ENCODE data around the gene TESK2.
"Not testable (repeated sequence)": the region's sequence is repeated elsewhere in the genome, so short reads cannot be mapped to it uniquely, and the experiment has no call there.

TESK2 gene

GRCh38 chr1:45526135-45526644, 35.2 kb upstream of the TESK2 start:
- no peak overlapping the region for H3K4me2 ChIP-seq (ENCODE audit: low read length)
- H3K4ac ChIP-seq (ENCODE audit: low read depth, low read length) = no peak overlapping the region
- WGBS (ENCODE audit: extremely low coverage, insufficient coverage, low lambda C conversion rate) = no CpG with 5 or more reads among the region's 1 CpG
- H3K79me1 ChIP-seq (ENCODE audit: low read length) = no peaks in the 10 kb centered on the region
- no peak overlapping the region for H4K8ac ChIP-seq (ENCODE audit: low read depth, low read length)
- no peak overlapping the region for H4K5ac ChIP-seq (ENCODE audit: low read length)
- no peak overlapping the region for H2BK15ac ChIP-seq (replicated peaks; ENCODE audit: low read depth)
- H3K4me3 ChIP-seq (ENCODE audit: low read length) = no peak overlapping the region
- no peak for DNase-seq
- no peaks in the 10 kb centered on the region for H3K4me1 ChIP-seq (ENCODE audit: control insufficient read depth, low read depth, low read length)
- H3K18ac ChIP-seq (ENCODE audit: low read length) = no peak overlapping the region
- H3K36me3 ChIP-seq (ENCODE audit: control insufficient read depth, insufficient read depth, low read length) = no peaks in the 10 kb centered on the region
- no peak overlapping the region for H2AK5ac ChIP-seq (ENCODE audit: low read length)
- no peak overlapping the region for H3K56ac ChIP-seq (ENCODE audit: low read length)
- H3K27me3 ChIP-seq (ENCODE audit: insufficient read depth, low read length, poor library complexity) = no peaks in the 10 kb centered on the region
- no peak overlapping the region for H2BK120ac ChIP-seq (ENCODE audit: low read depth, low read length)
- no peak overlapping the region for H2BK5ac ChIP-seq (ENCODE audit: low read length)
- H3K9ac ChIP-seq (ENCODE audit: low read length) = no peak overlapping the region
- H3K23ac ChIP-seq (ENCODE audit: low read length) = no peak overlapping the region
- peaks cover 5% of the 10 kb centered on the region for H3K79me2 ChIP-seq (ENCODE audit: control insufficient read depth, insufficient read depth, low read length)
- H3K27ac ChIP-seq (ENCODE audit: low read depth, low read length) = no peak overlapping the region

GRCh38 chr1:45523975-45524374, 33.0 kb upstream of the TESK2 start:
- H3K36me3 ChIP-seq (ENCODE audit: control insufficient read depth, insufficient read depth, low read length); H3K4ac ChIP-seq (ENCODE audit: low read depth, low read length); H2BK15ac ChIP-seq (replicated peaks; ENCODE audit: low read depth); H3K9ac ChIP-seq (ENCODE audit: low read length); H2AK5ac ChIP-seq (ENCODE audit: low read length); H3K4me3 ChIP-seq (ENCODE audit: low read length); H3K18ac ChIP-seq (ENCODE audit: low read length); H4K8ac ChIP-seq (ENCODE audit: low read depth, low read length); H3K27me3 ChIP-seq (ENCODE audit: insufficient read depth, low read length, poor library complexity); DNase-seq; H3K79me1 ChIP-seq (ENCODE audit: low read length); H3K4me1 ChIP-seq (ENCODE audit: control insufficient read depth, low read depth, low read length); H3K56ac ChIP-seq (ENCODE audit: low read length); H4K5ac ChIP-seq (ENCODE audit: low read length); H3K4me2 ChIP-seq (ENCODE audit: low read length); H3K23ac ChIP-seq (ENCODE audit: low read length); H3K27ac ChIP-seq (ENCODE audit: low read depth, low read length); H2BK5ac ChIP-seq (ENCODE audit: low read length): not testable (repeated sequence)
- H3K79me2 ChIP-seq (ENCODE audit: control insufficient read depth, insufficient read depth, low read length) = peaks cover 26% of the 10 kb centered on the region
- no CpG with 5 or more reads among the region's 10 CpGs for WGBS (ENCODE audit: extremely low coverage, insufficient coverage, low lambda C conversion rate)
- peak overlapping the region; percentile 18 for H2BK120ac ChIP-seq (ENCODE audit: low read depth, low read length)

- not testable (repeated sequence) for H4K5ac ChIP-seq (ENCODE audit: low read length); H3K27me3 ChIP-seq (ENCODE audit: insufficient read depth, low read length, poor library complexity); H3K79me1 ChIP-seq (ENCODE audit: low read length); H3K23ac ChIP-seq (ENCODE audit: low read length); H3K9ac ChIP-seq (ENCODE audit: low read length); H3K4ac ChIP-seq (ENCODE audit: low read depth, low read length); H2BK15ac ChIP-seq (replicated peaks; ENCODE audit: low read depth); H2BK5ac ChIP-seq (ENCODE audit: low read length); H3K4me2 ChIP-seq (ENCODE audit: low read length); H4K8ac ChIP-seq (ENCODE audit: low read depth, low read length); DNase-seq; H3K4me3 ChIP-seq (ENCODE audit: low read length); H2AK5ac ChIP-seq (ENCODE audit: low read length); H3K36me3 ChIP-seq (ENCODE audit: control insufficient read depth, insufficient read depth, low read length); H3K56ac ChIP-seq (ENCODE audit: low read length); H3K4me1 ChIP-seq (ENCODE audit: control insufficient read depth, low read depth, low read length); H3K27ac ChIP-seq (ENCODE audit: low read depth, low read length); H3K18ac ChIP-seq (ENCODE audit: low read length)
- Histone ChIP-seq H2BK120ac (ENCODE audit: low read depth, low read length) (peak overlapping the region; percentile 50), H3K79me2 (ENCODE audit: control insufficient read depth, insufficient read depth, low read length) (peaks cover 31% of the 10 kb centered on the region)
- 100% methylated on average over 1 of the region's 2 CpGs for WGBS (ENCODE audit: extremely low coverage, insufficient coverage, low lambda C conversion rate)
These were observed 32.6 kb upstream of the TESK2 start for GRCh38 chr1:45523516-45523915.

- peak overlapping the region; percentile 61 for H2BK120ac ChIP-seq (ENCODE audit: low read depth, low read length)
- H4K8ac ChIP-seq (ENCODE audit: low read depth, low read length) = peak overlapping the region; percentile 79
- peak overlapping the region; percentile 84 for H4K5ac ChIP-seq (ENCODE audit: low read length)
- peak; percentile 46 for DNase-seq
- H3K4me1 ChIP-seq (ENCODE audit: control insufficient read depth, low read depth, low read length) = no peaks in the 10 kb centered on the region
- peak overlapping the region; percentile 99 for H3K27ac ChIP-seq (ENCODE audit: low read depth, low read length)
- H2AK5ac ChIP-seq (ENCODE audit: low read length) = peak overlapping the region; percentile 72
- peak overlapping the region; percentile 88 for H3K9ac ChIP-seq (ENCODE audit: low read length)
- H3K4me3 ChIP-seq (ENCODE audit: low read length) = peak overlapping the region; percentile 44
- H3K79me2 ChIP-seq (ENCODE audit: control insufficient read depth, insufficient read depth, low read length) = peaks cover 37% of the 10 kb centered on the region
- WGBS (ENCODE audit: extremely low coverage, insufficient coverage, low lambda C conversion rate) = no CpG with 5 or more reads among the region's 21 CpGs
- H3K4me2 ChIP-seq (ENCODE audit: low read length) = peak overlapping the region; percentile 84
- no peaks in the 10 kb centered on the region for H3K27me3 ChIP-seq (ENCODE audit: insufficient read depth, low read length, poor library complexity)
- peak overlapping the region; percentile 99 for H3K56ac ChIP-seq (ENCODE audit: low read length)
- H3K18ac ChIP-seq (ENCODE audit: low read length) = peak overlapping the region; percentile 96
- peaks cover 3% of the 10 kb centered on the region for H3K79me1 ChIP-seq (ENCODE audit: low read length)
- H2BK5ac ChIP-seq (ENCODE audit: low read length) = peak overlapping the region; percentile 96
- no peaks in the 10 kb centered on the region for H3K36me3 ChIP-seq (ENCODE audit: control insufficient read depth, insufficient read depth, low read length)
- peak overlapping the region; percentile 89 for H3K4ac ChIP-seq (ENCODE audit: low read depth, low read length)
- H2BK15ac ChIP-seq (replicated peaks; ENCODE audit: low read depth) = peak overlapping the region; percentile 46
- peak overlapping the region; percentile 7 for H3K23ac ChIP-seq (ENCODE audit: low read length)
These were observed 31.6 kb upstream of the TESK2 start for GRCh38 chr1:45522324-45523104.

- peak within 1 kb of the TSS; percentile 96 for H3K18ac ChIP-seq (ENCODE audit: low read length)
- H3K56ac ChIP-seq (ENCODE audit: low read length) = peak within 1 kb of the TSS; percentile 99
- peak within 1 kb of the TSS; percentile 98 for H3K9ac ChIP-seq (ENCODE audit: low read length)
- H3K27me3 ChIP-seq (ENCODE audit: insufficient read depth, low read length, poor library complexity) = no peaks in the 10 kb centered on the region
- H2BK5ac ChIP-seq (ENCODE audit: low read length) = peak within 1 kb of the TSS; percentile 96
- H3K4me2 ChIP-seq (ENCODE audit: low read length) = peak within 1 kb of the TSS; percentile 84
- no peaks in the 10 kb centered on the region for H3K4me1 ChIP-seq (ENCODE audit: control insufficient read depth, low read depth, low read length)
- peak within 1 kb of the TSS; percentile 84 for H4K5ac ChIP-seq (ENCODE audit: low read length)
- H2BK120ac ChIP-seq (ENCODE audit: low read depth, low read length) = peak within 1 kb of the TSS; percentile 61
- peak within 1 kb of the TSS; percentile 48 for H3K23ac ChIP-seq (ENCODE audit: low read length)
- DNase-seq = peak; percentile 98
- peak within 1 kb of the TSS; percentile 67 for H3K4me3 ChIP-seq (ENCODE audit: low read length)
- peak within 1 kb of the TSS; percentile 99 for H3K27ac ChIP-seq (ENCODE audit: low read depth, low read length)
- H3K79me1 ChIP-seq (ENCODE audit: low read length) = peaks cover 6% of the 10 kb centered on the region
- peak within 1 kb of the TSS; percentile 72 for H2AK5ac ChIP-seq (ENCODE audit: low read length)
- peaks cover 44% of the 10 kb centered on the region for H3K79me2 ChIP-seq (ENCODE audit: control insufficient read depth, insufficient read depth, low read length)
- H3K36me3 ChIP-seq (ENCODE audit: control insufficient read depth, insufficient read depth, low read length) = peaks cover 4% of the 10 kb centered on the region
- no CpG with 5 or more reads among the region's 72 CpGs for WGBS (ENCODE audit: extremely low coverage, insufficient coverage, low lambda C conversion rate)
- H4K8ac ChIP-seq (ENCODE audit: low read depth, low read length) = peak within 1 kb of the TSS; percentile 79
- H3K4ac ChIP-seq (ENCODE audit: low read depth, low read length) = peak within 1 kb of the TSS; percentile 89
- H2BK15ac ChIP-seq (replicated peaks; ENCODE audit: low read depth) = peak within 1 kb of the TSS; percentile 46
These were observed 30.7 kb upstream of the TESK2 start, which contains the start of gene PRDX1 for GRCh38 chr1:45521413-45522323. TSS of gene PRDX1 (minus strand) at chr1:45521884. CDS start at chr1:45519043, 2,841 bp downstream.
